NOMO-1 treated with dmso at 0.1 percent for 144 hours (cell line): ENCODE measurements around the gene DISC1.

ENCODE experiments used
- DNase-seq: peaks from one replicate; lab custom pipeline; 2025; ENCODE audit not compliant: unreplicated experiment; lab: John Stamatoyannopoulos, UW

Gene DISC1

GRCh38 chr1:231921646-231922345, 295.2 kb downstream of the DISC1 start:
- DNase-seq, result no peak

DNA sequence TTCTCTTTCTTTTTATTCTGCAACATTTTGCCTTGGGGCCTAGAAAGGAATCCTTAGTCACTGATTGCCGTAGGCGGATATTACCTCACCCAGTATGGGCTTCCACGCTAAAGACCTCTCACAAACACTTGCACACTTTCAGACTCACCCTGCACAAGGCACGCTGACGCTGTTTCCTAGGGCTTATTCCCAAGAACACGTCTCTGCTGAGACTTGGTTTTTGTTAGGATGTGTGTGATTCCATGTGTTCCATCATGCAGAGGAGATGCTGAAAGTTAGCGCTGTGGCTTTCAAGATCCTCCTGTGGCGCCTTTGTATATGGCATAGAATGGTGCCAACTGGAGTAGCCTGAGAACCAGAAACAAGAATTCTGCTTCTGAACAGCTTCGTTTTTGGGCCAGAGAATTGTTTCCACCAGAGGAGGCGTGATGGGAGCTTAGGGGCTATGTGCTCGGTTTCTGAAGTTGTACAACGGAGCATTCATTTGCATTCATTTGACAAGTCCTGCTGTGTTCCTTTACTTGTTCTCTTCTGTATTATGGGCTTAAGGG, 297.0 kb downstream of the DISC1 start:
- DNase-seq, result no peak

DNA sequence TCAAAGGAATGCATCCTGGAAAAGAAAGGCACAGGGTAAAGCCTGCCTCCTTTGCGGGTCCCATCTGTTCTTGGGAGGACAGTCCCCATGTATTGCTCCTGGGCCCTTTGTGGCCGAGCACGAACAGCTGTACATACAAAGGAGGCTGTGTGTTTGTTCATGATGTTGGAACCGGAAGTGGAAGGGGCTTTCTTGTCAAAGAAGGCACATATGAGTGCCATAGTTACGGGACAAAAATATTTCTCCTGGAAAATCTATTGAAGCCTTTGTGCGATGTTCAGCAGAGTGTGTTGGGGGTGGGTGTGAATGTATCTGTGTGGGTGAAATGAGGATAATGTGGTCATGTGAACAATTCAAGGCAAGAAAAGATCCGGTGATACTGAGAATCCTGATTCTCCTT, 297.6 kb downstream of the DISC1 start:
- no peak for DNase-seq

DNA sequence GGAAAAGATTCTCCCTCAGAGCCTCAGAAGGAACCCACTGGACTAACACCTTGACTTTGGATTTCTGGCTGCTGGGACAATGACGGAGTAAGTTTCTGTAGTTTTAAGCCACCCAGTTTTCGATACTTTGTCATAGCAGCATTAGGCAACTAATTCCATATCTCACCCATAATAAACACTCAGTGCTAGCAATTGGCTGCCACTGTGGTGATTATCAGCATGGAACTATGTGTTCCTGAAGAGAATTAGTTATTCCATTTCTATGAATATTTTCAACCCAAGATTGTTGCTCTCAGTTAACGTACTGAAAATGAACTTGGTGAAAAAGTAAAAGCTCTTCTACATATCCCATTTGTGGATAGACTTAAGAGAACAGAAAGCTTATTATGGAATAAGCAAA, 299.3 kb downstream of the DISC1 start:
- no peak for DNase-seq

- DNase-seq, result no peak
Measured at GRCh38 chr1:231926340-231926739, 299.8 kb downstream of the DISC1 start.

DNA sequence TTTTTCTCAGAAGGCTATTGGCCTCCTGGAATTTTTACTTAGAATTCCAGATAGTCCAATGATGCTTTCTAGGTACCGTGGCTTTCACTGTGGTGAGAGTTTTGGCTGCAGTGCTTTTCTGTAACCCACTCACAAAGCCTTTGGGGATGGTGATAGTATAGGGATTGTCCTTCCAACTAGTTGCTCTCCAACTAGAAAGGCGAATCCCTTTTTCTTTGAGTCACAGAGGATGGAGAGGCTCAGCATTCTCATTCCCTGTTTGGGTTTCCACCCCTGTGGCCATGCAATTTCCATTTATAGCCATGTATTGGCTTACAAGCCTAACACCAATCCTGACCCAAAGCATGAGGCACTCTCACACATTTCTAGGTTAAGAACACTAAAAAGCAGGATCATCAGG, 300.3 kb downstream of the DISC1 start:
- no peak for DNase-seq

GRCh38 chr1:231927431-231927830, 300.8 kb downstream of the DISC1 start:
- no peak for DNase-seq

DNA sequence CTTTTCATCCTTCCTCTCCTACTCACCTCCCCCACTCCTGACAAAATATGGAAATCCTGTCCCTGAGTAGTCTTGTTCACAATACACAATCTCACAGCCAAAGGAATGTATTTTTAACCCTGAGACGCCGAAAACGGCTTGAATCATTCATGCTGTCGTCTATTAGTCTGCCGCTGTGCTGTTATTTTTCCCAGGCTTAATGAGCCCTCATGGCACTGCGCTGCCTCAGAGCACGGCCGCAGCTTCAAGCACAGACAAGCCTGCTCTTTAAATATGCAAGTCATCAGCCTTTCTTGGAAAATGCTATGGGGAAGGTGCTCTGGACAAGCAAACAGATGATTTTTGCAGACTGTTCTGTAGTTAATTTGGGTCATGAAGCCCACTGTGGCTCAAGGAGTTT, 302.7 kb downstream of the DISC1 start:
- DNase-seq, result no peak

- no peak for DNase-seq
Measured at GRCh38 chr1:231930257-231930947, 303.8 kb downstream of the DISC1 start.

- DNase-seq, result no peak
Measured at GRCh38 chr1:231931146-231931545, 304.6 kb downstream of the DISC1 start.

DNA sequence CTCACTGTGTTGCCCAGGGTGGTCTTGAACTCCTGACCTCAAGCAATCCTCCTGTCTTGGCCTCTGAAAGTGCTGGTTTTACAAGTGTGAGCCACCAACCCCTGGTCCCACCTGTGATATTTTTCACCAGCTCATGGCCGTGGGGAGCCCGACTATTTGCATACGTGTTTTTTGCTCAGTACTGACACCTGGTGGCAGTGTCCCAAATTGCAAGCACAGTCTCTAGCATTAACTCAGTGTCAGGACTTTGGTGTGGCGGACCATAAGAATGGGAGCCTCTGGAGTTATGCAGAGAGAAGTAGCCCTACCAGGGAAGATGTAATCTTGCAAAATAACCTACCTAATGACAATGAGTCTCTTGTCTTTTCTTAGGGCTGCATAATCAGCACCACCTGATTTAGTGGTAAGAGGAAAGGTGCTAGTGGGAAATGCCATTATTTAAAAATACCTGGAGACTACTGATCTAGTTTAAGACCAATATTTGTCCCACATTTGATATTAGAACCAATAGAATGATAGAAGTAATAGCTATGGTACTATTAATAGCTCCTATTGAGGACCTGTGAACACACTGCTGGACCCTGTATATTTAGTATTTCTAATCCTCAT, 305.4 kb downstream of the DISC1 start:
- no peak for DNase-seq

DNA sequence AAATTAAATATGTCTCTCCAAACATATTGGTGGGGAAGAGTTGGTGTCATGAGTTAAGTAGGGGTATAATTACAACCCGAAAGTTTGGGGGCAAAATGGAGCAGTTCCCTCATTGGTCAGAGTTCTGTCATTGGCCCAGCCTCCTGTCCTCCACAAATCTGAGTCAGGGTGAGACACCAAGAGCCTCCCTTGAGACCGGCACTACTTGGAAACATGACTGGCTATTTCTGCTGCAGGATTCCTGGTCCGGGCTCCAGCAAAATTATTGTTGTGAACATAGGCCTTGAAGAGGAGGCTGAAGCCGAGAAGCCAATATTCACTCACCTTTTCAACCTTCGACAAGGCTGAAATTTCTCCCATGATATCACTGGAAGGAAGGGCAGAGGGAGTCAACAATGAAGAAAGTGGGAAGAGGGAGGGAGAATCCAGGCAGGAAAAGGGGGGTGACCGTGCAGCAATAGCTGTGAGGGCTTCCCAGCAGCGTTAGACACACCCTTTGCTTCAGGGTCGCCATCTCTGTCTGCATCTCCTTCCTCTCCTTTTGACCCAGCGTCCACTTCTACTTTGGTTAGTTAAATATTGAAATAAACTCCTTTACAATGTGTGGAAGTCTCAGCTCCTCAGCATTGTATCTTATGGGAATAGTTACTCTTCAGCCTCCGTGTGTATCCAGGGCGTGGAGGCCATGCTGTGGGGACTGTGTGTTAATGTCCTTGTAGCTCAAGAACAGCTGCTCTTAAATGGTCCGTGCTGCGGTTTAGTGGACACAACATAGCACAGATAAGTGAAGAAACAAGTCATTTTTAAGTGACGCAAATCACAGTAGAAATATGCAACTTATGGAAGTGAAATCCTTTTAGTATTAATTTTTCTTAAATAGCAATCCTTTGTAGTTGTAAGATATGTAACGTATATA, 307.4 kb downstream of the DISC1 start:
- DNase-seq, result no peak

- DNase-seq, result no peak
Measured at GRCh38 chr1:231934797-231935196, 308.2 kb downstream of the DISC1 start.

DNA sequence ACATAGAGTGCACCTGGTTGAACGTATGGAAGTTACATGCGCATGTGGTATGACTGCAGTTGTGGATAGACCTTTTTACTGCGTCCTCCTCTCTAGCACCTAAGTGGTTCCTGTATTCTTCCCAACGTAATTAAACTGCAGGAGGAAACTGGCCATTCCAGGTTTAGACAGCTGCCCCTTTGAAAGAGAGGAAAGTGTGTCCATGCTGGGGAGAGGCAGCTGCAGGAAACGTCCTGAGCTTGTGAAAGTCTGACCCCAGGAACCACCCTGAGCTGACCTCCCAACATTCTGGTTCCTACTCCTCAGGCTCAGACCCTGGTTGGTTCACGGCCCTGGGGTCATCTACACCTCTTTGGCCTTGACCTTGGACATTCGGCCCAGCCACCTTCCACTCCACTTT, 309.3 kb downstream of the DISC1 start:
- DNase-seq, result no peak

DNA sequence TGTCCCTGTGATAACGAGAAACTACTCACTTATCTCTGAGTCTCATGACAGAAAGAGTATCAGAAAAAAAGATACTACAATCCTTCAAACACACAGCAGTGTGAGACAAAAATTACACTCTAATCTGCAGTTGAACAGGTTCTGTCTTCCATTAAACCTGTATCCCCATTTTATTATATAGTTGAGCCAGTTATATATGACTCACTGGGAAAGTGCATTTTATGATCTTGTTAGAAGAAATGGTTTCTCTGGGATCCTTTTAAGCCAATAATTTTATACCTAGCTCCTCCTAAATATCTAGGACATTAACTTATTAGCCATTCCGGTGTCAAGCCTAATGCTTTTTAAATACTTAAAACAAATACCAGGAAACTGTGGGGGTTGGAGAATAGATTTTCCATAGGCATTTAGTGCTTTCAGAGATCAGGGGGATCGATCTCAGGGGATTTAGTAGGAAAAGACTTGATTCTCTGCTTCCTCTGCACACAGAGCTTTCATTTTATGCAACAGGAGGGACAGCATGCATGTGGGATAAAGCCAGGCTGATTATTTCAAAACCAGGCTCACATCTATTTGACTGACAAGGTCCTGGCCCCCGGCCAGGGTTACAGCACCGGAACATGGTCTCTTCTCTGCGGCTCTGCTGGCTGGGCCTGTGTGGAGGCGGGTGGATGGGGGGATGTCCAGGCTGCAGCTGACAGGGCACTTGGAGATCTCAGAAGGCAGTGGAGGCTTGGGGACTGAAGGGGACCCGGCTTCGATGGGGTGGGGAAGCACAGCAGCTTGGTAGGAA, 310.6 kb downstream of the DISC1 start:
- DNase-seq, result no peak

- no peak for DNase-seq
Measured at GRCh38 chr1:231938211-231938610, 311.6 kb downstream of the DISC1 start.

- DNase-seq, result no peak
Measured at GRCh38 chr1:231938711-231939110, 312.1 kb downstream of the DISC1 start.

GRCh38 chr1:231939118-231939517, 312.5 kb downstream of the DISC1 start:
- DNase-seq, result no peak

DNA sequence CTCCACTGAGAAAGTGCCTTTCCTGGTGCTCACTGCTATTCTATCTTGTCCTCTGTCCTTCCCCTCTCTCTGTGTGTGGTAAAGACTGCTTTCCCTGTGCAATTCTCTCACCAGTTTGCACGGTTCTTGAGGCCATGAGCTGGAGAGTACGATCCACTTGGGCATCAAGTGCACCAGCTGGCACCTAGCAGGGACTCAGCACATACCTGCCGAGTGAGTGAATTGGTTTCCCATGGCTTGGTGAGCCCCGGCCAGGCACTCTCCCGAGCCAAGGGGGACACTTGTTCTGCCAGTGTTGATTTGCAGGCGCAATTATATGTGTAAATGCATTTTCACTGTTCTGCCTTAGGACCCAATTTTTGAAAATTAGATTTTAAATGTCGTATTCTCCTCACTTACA, 313.5 kb downstream of the DISC1 start:
- no peak for DNase-seq

DNA sequence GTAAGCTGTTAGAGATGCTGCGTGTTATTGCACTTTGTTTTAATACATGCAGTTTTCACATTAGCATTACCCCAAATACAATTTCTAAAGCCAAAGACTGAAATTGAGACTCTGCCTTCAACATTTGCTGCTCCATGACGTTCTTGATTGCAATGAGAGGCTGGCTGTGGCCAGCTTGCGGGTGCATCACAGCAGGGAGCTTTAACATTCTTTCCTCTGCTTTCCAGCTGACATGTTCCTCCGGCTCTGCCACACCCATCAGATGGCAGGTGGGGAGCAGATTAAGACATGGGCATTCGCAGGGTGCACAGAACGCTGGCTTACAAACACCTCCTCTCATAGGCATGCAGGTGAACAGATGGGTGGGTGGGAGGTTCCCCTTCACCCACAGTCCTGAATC, 314.1 kb downstream of the DISC1 start:
- no peak for DNase-seq
